IPS-18c (cell line): ENCODE measurements around the gene BLID.

Source experiments
- H3K4me3 ChIP-seq: 2 replicates; pipeline ENCODE4 v1.7.0; 2013; ENCODE audit warnings: low read depth, mild to moderate bottlenecking, low read length, moderate library complexity; ENCODE audit not compliant: insufficient read depth
- H3K9me3 ChIP-seq: one replicate; pipeline ENCODE4 v1.6.1; 2013; ENCODE audit warnings: mild to moderate bottlenecking, low read length, moderate library complexity; ENCODE audit not compliant: control insufficient read depth, insufficient read depth

Gene BLID

GRCh38 chr11:122115524-122116379, at the start of gene BLID:
Gene BLID (minus strand): TSS chr11:122116215. CDS start chr11:122115922, 293 bp downstream.
- no peaks in the 10 kb centered on the region for H3K9me3 ChIP-seq
- no peak within 1 kb of the TSS for H3K4me3 ChIP-seq

- Histone ChIP-seq H3K4me3 (no peak overlapping the region), H3K9me3 (no peaks in the 10 kb centered on the region)
These were observed 47.2 kb upstream of the BLID start for GRCh38 chr11:122163053-122163819.

GRCh38 chr11:122162095-122162494, 46.1 kb upstream of the BLID start:
- Histone ChIP-seq H3K9me3 (no peaks in the 10 kb centered on the region), H3K4me3 (no peak overlapping the region)

- no peaks in the 10 kb centered on the region for H3K9me3 ChIP-seq
- no peak overlapping the region for H3K4me3 ChIP-seq
These were observed 45.0 kb upstream of the BLID start for GRCh38 chr11:122160841-122161590.

GRCh38 chr11:122159861-122160260, 43.8 kb upstream of the BLID start:
- Histone ChIP-seq H3K9me3 (no peaks in the 10 kb centered on the region), H3K4me3 (no peak overlapping the region)

- Histone ChIP-seq H3K9me3 (no peaks in the 10 kb centered on the region), H3K4me3 (no peak overlapping the region)
These were observed 43.2 kb upstream of the BLID start for GRCh38 chr11:122159173-122159721.

GRCh38 chr11:122158171-122158570, 42.2 kb upstream of the BLID start:
- Histone ChIP-seq H3K4me3 (no peak overlapping the region), H3K9me3 (no peaks in the 10 kb centered on the region)

GRCh38 chr11:122157653-122158161, 41.7 kb upstream of the BLID start:
- no peaks in the 10 kb centered on the region for H3K9me3 ChIP-seq
- no peak overlapping the region for H3K4me3 ChIP-seq

- no peak overlapping the region for H3K4me3 ChIP-seq
These were observed 40.9 kb upstream of the BLID start for GRCh38 chr11:122156940-122157382.

GRCh38 chr11:122155765-122156527, 39.9 kb upstream of the BLID start:
- H3K9me3 ChIP-seq = no peaks in the 10 kb centered on the region
- no peak overlapping the region for H3K4me3 ChIP-seq

More at GRCh38 chr11:122156940-122157382, 40.9 kb upstream of the BLID start:
- H3K9me3 ChIP-seq = no peaks in the 10 kb centered on the region

- H3K4me3 ChIP-seq = no peak overlapping the region
- no peaks in the 10 kb centered on the region for H3K9me3 ChIP-seq
These were observed 39.0 kb upstream of the BLID start for GRCh38 chr11:122154994-122155393.

- no peaks in the 10 kb centered on the region for H3K9me3 ChIP-seq
- no peak overlapping the region for H3K4me3 ChIP-seq
These were observed 38.2 kb upstream of the BLID start for GRCh38 chr11:122154227-122154626.

- H3K4me3 ChIP-seq = no peak overlapping the region
- no peaks in the 10 kb centered on the region for H3K9me3 ChIP-seq
These were observed 37.7 kb upstream of the BLID start for GRCh38 chr11:122153746-122154145.

GRCh38 chr11:122150216-122151124, 34.5 kb upstream of the BLID start:
- Histone ChIP-seq H3K4me3 (no peak overlapping the region), H3K9me3 (no peaks in the 10 kb centered on the region)

GRCh38 chr11:122149202-122149601, 33.2 kb upstream of the BLID start:
- H3K4me3 ChIP-seq = no peak overlapping the region
- H3K9me3 ChIP-seq = no peaks in the 10 kb centered on the region
